ENCODE data around the gene ADISSP.

ADISSP gene

DNA sequence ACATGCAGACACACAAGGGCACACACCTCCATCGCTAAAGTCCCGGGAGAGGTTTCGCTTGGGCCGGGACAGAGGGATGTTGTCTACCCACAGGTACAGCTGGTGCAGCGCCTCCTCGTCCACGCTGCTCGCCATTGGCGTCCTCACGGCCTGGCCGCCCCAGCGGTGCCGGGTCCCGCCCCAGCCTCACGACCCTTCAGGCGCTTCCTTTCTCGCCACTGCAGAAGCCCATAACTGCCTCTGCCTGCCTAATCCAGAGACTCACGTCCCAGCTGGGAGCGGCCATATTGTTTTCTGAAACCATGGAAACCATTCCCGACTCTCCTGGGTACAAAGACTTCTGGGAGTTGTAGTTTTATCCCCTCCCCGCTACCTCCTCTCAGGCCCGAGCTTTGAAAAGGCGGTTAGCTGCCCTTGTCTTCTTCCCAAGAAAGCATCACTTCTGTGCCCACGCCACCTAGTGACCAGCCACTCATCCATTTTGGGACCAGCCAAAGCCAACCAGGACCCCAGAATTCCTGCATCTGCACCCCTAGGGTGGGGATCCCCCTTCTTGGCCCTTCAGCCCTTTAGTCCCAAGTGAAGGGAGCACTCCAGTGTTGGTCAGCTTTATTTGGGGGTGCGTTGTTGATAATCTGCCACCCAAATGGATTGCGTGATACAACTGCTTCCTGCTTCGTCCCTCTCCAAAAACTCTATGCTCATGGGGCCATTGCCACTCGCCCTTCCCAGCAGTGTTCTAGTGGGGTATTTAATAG is 13.8 kb upstream of the ADISSP start, which contains the start of gene SPEF1 (continued):
- peak; percentile 46; the same call in 1 of the 2 replicates for TF ChIP-seq ZNF501 (tag by site-specific recombination; IDR thresholded peaks at IDR 0.05)
- no peak for TF ChIP-seq OSR2 (tag by site-specific recombination; IDR thresholded peaks at IDR 0.05)
- TF ChIP-seq ZSCAN30 (tag by site-specific recombination; IDR thresholded peaks at IDR 0.05): peak; percentile 63
- TF ChIP-seq, protein P1, sequence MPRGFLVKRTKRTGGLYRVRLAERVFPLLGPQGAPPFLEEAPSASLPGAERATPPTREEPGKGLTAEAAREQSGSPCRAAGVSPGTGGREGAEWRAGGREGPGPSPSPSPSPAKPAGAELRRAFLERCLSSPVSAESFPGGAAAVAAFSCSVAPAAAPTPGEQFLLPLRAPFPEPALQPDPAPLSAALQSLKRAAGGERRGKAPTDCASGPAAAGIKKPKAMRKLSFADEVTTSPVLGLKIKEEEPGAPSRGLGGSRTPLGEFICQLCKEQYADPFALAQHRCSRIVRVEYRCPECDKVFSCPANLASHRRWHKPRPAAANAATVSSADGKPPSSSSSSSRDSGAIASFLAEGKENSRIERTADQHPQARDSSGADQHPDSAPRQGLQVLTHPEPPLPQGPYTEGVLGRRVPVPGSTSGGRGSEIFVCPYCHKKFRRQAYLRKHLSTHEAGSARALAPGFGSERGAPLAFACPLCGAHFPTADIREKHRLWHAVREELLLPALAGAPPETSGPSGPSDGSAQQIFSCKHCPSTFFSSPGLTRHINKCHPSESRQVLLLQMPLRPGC (tag by site-specific recombination; IDR thresholded peaks at IDR 0.05): no peak
- no peak for TF ChIP-seq ZNF184 (tag by site-specific recombination; IDR thresholded peaks at IDR 0.05)
- no peak for TF ChIP-seq ZNF561 (tag by site-specific recombination; IDR thresholded peaks at IDR 0.05; ENCODE audit: borderline replicate concordance)
- no peak for TF ChIP-seq ZBTB7A (tag by site-specific recombination; IDR thresholded peaks at IDR 0.05; ENCODE audit: low read depth)
- no peak for TF ChIP-seq ZNF292 (tag by site-specific recombination; IDR thresholded peaks at IDR 0.05; ENCODE audit: borderline replicate concordance, low read depth)
- TF ChIP-seq, protein P2, sequence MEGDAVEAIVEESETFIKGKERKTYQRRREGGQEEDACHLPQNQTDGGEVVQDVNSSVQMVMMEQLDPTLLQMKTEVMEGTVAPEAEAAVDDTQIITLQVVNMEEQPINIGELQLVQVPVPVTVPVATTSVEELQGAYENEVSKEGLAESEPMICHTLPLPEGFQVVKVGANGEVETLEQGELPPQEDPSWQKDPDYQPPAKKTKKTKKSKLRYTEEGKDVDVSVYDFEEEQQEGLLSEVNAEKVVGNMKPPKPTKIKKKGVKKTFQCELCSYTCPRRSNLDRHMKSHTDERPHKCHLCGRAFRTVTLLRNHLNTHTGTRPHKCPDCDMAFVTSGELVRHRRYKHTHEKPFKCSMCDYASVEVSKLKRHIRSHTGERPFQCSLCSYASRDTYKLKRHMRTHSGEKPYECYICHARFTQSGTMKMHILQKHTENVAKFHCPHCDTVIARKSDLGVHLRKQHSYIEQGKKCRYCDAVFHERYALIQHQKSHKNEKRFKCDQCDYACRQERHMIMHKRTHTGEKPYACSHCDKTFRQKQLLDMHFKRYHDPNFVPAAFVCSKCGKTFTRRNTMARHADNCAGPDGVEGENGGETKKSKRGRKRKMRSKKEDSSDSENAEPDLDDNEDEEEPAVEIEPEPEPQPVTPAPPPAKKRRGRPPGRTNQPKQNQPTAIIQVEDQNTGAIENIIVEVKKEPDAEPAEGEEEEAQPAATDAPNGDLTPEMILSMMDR (tag by site-specific recombination; IDR thresholded peaks at IDR 0.05): peak; percentile 86
- no peak for TF ChIP-seq ZNF785 (tag by site-specific recombination; IDR thresholded peaks at IDR 0.05)
- TF ChIP-seq ZNF521 (tag by site-specific recombination; IDR thresholded peaks at IDR 0.05): no peak
- no peak for TF ChIP-seq PRDM1 (tag by site-specific recombination; IDR thresholded peaks at IDR 0.05)
- peak; percentile 81 for TF ChIP-seq ZBTB10 (tag by site-specific recombination; IDR thresholded peaks at IDR 0.05)
- TF ChIP-seq ZNF391 (tag by site-specific recombination; IDR thresholded peaks at IDR 0.05; ENCODE audit: borderline replicate concordance, low read depth): no peak
- TF ChIP-seq ZNF654 (tag by site-specific recombination; IDR thresholded peaks at IDR 0.05; ENCODE audit: low read depth): peak; percentile 65
- no peak for TF ChIP-seq ZBTB21 (tag by site-specific recombination; IDR thresholded peaks at IDR 0.05)
- TF ChIP-seq SP3 (tag by site-specific recombination; IDR thresholded peaks at IDR 0.05): peak; percentile 26; the same call in 1 of the 2 replicates
- TF ChIP-seq, protein P3, sequence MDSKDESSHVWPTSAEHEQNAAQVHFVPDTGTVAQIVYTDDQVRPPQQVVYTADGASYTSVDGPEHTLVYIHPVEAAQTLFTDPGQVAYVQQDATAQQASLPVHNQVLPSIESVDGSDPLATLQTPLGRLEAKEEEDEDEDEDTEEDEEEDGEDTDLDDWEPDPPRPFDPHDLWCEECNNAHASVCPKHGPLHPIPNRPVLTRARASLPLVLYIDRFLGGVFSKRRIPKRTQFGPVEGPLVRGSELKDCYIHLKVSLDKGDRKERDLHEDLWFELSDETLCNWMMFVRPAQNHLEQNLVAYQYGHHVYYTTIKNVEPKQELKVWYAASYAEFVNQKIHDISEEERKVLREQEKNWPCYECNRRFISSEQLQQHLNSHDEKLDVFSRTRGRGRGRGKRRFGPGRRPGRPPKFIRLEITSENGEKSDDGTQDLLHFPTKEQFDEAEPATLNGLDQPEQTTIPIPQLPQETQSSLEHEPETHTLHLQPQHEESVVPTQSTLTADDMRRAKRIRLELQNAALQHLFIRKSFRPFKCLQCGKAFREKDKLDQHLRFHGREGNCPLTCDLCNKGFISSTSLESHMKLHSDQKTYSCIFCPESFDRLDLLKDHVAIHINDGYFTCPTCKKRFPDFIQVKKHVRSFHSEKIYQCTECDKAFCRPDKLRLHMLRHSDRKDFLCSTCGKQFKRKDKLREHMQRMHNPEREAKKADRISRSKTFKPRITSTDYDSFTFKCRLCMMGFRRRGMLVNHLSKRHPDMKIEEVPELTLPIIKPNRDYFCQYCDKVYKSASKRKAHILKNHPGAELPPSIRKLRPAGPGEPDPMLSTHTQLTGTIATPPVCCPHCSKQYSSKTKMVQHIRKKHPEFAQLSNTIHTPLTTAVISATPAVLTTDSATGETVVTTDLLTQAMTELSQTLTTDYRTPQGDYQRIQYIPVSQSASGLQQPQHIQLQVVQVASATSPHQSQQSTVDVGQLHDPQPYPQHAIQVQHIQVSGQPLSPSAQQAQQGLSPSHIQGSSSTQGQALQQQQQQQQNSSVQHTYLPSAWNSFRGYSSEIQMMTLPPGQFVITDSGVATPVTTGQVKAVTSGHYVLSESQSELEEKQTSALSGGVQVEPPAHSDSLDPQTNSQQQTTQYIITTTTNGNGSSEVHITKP (tag by site-specific recombination; IDR thresholded peaks at IDR 0.05): peak; percentile 23; the same call in 1 of the 2 replicates
- TF ChIP-seq ZNF433 (tag by site-specific recombination; IDR thresholded peaks at IDR 0.05; ENCODE audit: low read depth): no peak
- TF ChIP-seq ZNF366 (tag by site-specific recombination; conservative IDR thresholded peaks at IDR 0.05): peak; percentile 61
- TF ChIP-seq, protein P4, sequence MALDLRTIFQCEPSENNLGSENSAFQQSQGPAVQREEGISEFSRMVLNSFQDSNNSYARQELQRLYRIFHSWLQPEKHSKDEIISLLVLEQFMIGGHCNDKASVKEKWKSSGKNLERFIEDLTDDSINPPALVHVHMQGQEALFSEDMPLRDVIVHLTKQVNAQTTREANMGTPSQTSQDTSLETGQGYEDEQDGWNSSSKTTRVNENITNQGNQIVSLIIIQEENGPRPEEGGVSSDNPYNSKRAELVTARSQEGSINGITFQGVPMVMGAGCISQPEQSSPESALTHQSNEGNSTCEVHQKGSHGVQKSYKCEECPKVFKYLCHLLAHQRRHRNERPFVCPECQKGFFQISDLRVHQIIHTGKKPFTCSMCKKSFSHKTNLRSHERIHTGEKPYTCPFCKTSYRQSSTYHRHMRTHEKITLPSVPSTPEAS (tag by site-specific recombination; IDR thresholded peaks at IDR 0.05): 0 out of 2 replicates have a peak, but pooled peaks have one; percentile 24
- TF ChIP-seq ZSCAN23 (tag by site-specific recombination; IDR thresholded peaks at IDR 0.05): no peak
- peak; percentile 81; the same call in 1 of the 2 replicates for TF ChIP-seq ZBTB17 (tag by site-specific recombination; IDR thresholded peaks at IDR 0.05)
- no peak for TF ChIP-seq GFI1B (tag by site-specific recombination; IDR thresholded peaks at IDR 0.05)
- no peak for TF ChIP-seq ZNF423 (tag by site-specific recombination; IDR thresholded peaks at IDR 0.05)
- 0 out of 2 replicates have a peak, but pooled peaks have one; percentile 38 for TF ChIP-seq ZXDB (tag by site-specific recombination; IDR thresholded peaks at IDR 0.05)
- TF ChIP-seq ZNF2 (tag by site-specific recombination; IDR thresholded peaks at IDR 0.05): no peak
- TF ChIP-seq ZNF701 (tag by site-specific recombination; IDR thresholded peaks at IDR 0.05): no peak
- TF ChIP-seq SCRT1 (tag by site-specific recombination; IDR thresholded peaks at IDR 0.05; ENCODE audit: borderline replicate concordance): no peak
- peak; percentile 86 for TF ChIP-seq IKZF3 (tag by site-specific recombination; IDR thresholded peaks at IDR 0.05)
